ENCODE data around the gene HOXD4.

Gene HOXD4

DNA sequence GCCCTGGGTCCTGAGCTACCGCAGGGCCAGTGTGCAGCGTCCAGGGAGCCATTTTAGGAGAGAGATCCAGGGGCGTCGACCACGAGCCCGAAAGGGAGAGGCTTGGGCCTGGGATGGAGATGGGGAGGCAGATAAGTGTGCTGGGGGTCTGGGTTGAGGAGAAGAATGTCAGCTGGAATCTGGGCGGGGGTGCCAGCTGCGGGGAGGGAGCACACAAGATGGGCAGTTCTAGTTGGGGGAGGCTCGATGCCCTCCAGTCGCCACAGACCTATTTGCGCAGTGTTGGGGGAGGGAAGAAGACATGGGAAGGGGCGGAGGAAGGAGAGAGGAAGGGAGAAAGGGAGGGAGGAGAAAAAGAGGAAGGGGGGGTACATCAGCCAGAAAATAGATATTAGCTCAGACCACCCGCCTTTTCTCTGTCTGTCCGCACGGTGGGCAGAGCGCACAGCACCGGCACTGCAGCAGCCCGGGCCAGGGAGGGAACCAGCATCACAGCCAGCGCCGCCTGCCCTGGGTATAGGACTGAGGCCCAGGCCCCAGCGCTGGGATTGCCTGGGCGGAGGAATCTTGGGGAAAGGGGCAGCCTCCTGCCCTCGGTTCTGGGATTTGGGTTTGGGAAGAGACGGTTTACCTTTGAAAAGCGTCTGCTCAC is 46.1 kb upstream of the HOXD4 start:
- no peak overlapping the region for H3K4me3 ChIP-seq (ENCODE audit: low read length)
- DNase-seq (ENCODE audit: low read depth) = no peak
- TF ChIP-seq CTCF (IDR thresholded peaks at IDR 0.05; ENCODE audit: insufficient read depth, low read depth, low read length, missing control alignments) = no peak

DNA sequence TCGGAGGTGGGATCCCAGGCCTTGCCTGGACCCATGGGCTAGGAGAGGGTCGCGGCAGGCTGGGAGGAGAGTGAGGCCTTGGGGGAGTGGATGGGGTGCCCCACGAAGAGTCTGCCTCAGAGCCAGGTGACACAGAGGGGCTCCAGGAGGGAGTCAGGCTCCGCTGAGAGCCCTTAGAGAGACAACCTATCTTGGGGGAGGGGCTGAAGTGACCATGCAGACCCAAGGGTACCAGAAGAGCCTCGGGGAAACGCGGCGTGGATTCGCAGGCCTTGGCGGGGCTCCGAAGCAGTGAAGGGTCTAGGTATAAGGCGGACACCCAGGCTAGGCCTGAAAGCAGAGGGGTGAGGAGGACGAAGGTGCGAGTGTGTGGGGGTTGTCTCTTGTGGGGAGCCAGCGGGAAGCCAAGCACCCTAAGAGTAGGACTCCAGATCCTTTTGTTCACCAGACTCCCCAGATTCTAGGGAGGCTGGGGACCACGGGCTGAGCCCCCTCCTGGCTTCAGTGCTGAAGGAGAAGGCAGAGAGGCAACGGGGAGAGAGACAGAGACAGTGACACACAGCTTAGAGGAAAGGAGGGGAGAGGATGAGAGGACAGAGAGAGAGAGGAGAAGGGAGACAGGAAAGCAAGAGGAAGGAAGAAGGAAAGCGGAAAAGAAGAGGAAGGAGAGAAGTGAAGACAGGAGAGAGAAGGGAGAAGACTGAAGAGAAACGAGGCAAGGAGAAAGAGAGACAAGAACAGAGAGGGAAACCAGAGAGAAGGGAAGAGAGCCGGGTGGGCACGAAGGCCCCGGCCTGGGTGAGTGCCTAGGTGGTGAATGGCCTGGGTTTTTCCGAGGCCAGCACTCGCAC is 45.4 kb upstream of the HOXD4 start:
- no peak for TF ChIP-seq CTCF (IDR thresholded peaks at IDR 0.05; ENCODE audit: insufficient read depth, low read depth, low read length, missing control alignments)
- no peak for DNase-seq (ENCODE audit: low read depth)
- H3K4me3 ChIP-seq (ENCODE audit: low read length) = no peak overlapping the region

DNA sequence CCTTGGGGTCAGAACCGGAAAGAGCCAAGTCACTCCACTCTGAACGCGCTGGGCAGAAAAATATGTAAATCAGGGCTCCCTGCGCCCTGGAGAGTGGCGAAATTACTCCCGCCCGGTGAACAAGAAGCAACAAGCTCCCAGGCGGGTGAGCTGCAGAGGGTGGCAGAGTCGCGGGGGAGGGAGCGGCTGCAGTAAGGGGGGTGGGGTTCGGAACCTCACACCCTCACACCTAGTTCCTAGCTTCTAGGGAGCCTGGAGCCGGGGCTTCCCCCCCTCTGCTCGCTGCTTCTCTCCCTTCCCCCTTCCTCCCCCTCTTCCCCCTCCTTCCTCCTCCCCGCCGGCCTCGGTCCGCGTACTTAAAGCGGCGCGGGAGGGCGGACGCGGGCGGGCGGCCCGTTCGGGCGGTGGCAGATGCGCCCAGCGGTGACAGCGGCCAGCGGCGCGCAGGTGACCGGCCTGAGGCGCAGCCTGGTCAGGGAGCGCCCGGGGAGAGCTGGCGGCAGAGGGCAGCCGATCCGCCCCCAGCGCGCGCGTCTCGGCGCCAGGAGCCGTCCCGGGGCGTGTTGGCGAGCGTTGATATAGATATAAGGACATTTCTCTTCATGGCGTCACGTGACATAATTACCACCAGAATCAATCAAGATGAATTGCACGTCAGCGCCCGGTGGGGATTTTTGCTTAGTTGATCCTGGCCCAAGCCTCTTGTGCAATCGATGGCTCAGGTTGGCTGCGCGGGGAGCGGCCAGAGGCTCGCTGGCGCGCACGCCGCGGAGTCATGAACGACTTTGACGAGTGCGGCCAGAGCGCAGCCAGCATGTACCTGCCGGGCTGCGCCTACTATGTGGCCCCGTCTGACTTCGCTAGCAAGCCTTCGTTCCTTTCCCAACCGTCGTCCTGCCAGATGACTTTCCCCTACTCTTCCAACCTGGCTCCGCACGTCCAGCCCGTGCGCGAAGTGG is 44.5 kb upstream of the HOXD4 start, which contains the start of gene HOXD11:
TSS of gene HOXD11 (plus strand) at position 700 of the 959 bp plus-strand sequence. CDS start at position 776, 76 bp downstream.
- DNase-seq (ENCODE audit: low read depth) = peak; percentile 77
- peak within 1 kb of the TSS; percentile 16 for H3K4me3 ChIP-seq (ENCODE audit: low read length)
- no peak for TF ChIP-seq CTCF (IDR thresholded peaks at IDR 0.05; ENCODE audit: insufficient read depth, low read depth, low read length, missing control alignments)

- no peak for DNase-seq (ENCODE audit: low read depth)
- H3K4me3 ChIP-seq (ENCODE audit: low read length) = no peak overlapping the region
- no peak for TF ChIP-seq CTCF (IDR thresholded peaks at IDR 0.05; ENCODE audit: insufficient read depth, low read depth, low read length, missing control alignments)
Observed at GRCh38 chr2:176107731-176108181, 43.6 kb upstream of the HOXD4 start.

- no peak for TF ChIP-seq CTCF (IDR thresholded peaks at IDR 0.05; ENCODE audit: insufficient read depth, low read depth, low read length, missing control alignments)
- no peak overlapping the region for H3K4me3 ChIP-seq (ENCODE audit: low read length)
- DNase-seq (ENCODE audit: low read depth) = no peak
Observed at GRCh38 chr2:176109192-176109901, 42.0 kb upstream of the HOXD4 start.

GRCh38 chr2:176109946-176110345 is 41.4 kb upstream of the HOXD4 start:
- DNase-seq (ENCODE audit: low read depth) = no peak
- no peak overlapping the region for H3K4me3 ChIP-seq (ENCODE audit: low read length)
- no peak for TF ChIP-seq CTCF (IDR thresholded peaks at IDR 0.05; ENCODE audit: insufficient read depth, low read depth, low read length, missing control alignments)
